CD4-positive, alpha-beta T cell treated with Interleukin-17A for 4 hours (primary cell): ENCODE results near the gene ZG16B.
A peak's percentile ranks its signal among the peaks of the same experiment; 100 is the strongest.

Experiments used
- DNase-seq: peaks from one replicate; pipeline ENCODE4 v3.0.0-alpha.2; 2020; ENCODE audit warnings: mixed read lengths

ZG16B gene

GRCh38 chr16:2808181-2808580 lies 21.9 kb upstream of the ZG16B start:
- DNase-seq: no peak

GRCh38 chr16:2809149-2809760 lies 20.8 kb upstream of the ZG16B start:
- DNase-seq: no peak

GRCh38 chr16:2810651-2811050 lies 19.5 kb upstream of the ZG16B start:
- no peak for DNase-seq

GRCh38 chr16:2811703-2812471 lies 18.2 kb upstream of the ZG16B start:
- no peak for DNase-seq

- DNase-seq: no peak
Observed at GRCh38 chr16:2813771-2814221, 16.3 kb upstream of the ZG16B start.

GRCh38 chr16:2814551-2815298 lies 15.4 kb upstream of the ZG16B start:
- DNase-seq: no peak

- no peak for DNase-seq
Observed at GRCh38 chr16:2815299-2815771, 14.8 kb upstream of the ZG16B start.

- peak; percentile 53 for DNase-seq
Observed at GRCh38 chr16:2816751-2817339, 13.3 kb upstream of the ZG16B start, which contains the start of gene PRSS21. TSS of gene PRSS21 (plus strand) at chr16:2817237. CDS start at chr16:2817269, 32 bp downstream.

- DNase-seq: peak; percentile 26
Observed at GRCh38 chr16:2817340-2818271, 12.5 kb upstream of the ZG16B start.

GRCh38 chr16:2818272-2818876 lies 11.7 kb upstream of the ZG16B start:
- no peak for DNase-seq

- no peak for DNase-seq
Observed at GRCh38 chr16:2819179-2819938, 10.7 kb upstream of the ZG16B start.

GRCh38 chr16:2819939-2820835 lies 9.9 kb upstream of the ZG16B start:
- DNase-seq: no peak

GRCh38 chr16:2820836-2821486 lies 9.1 kb upstream of the ZG16B start:
- no peak for DNase-seq

- no peak for DNase-seq
Observed at GRCh38 chr16:2821487-2822157, 8.5 kb upstream of the ZG16B start.

- DNase-seq: no peak
Observed at GRCh38 chr16:2822158-2822495, 8.0 kb upstream of the ZG16B start.

- DNase-seq: no peak
Observed at GRCh38 chr16:2822496-2822895, 7.6 kb upstream of the ZG16B start.

GRCh38 chr16:2824626-2825025 lies 5.5 kb upstream of the ZG16B start:
- DNase-seq: no peak

GRCh38 chr16:2825049-2825742 lies 4.9 kb upstream of the ZG16B start:
- DNase-seq: no peak
